Activated B cell treated with CpG ODN at 0.5 μM for 24 hours (primary cell): ENCODE data around the gene HEATR1. TPM values are rescaled to one million over a fixed set of nuclear protein-coding genes. Genes with fewer than 3 reads are reported as not detected.

Experiments
- ATAC-seq: fragments of 200-7000 bp; cut with Tn5 transposase; one replicate; pipeline ENCODE4 v1.10.0; 2021; ENCODE audit warnings: low read depth, mild to moderate bottlenecking, moderate library complexity
- CTCF ChIA-PET: fragments of 350-600 bp; sonication (Branson Sonifier 250); formaldehyde crosslinking; loops from one replicate; lab custom pipeline; 2021; ENCODE audit warnings: antibody characterized with exemption; lab: Charles Lee
- POLR2A ChIA-PET: fragments of 350-600 bp; sonication (Branson Sonifier 250); formaldehyde crosslinking; loops from one replicate; lab custom pipeline; 2021; ENCODE audit warnings: antibody characterized with exemption; lab: Charles Lee
- DNase-seq: peaks from one replicate; pipeline ENCODE4 v3.0.0; 2022
- H3K27ac Mint-ChIP-seq: one replicate; pipeline ENCODE4 v1.8.0; 2020; ENCODE audit warnings: mixed read lengths
- H3K27me3 Mint-ChIP-seq: one replicate; pipeline ENCODE4 v1.8.0; 2021; ENCODE audit warnings: mixed read lengths
- H3K36me3 Mint-ChIP-seq: one replicate; pipeline ENCODE4 v1.8.0; 2021; ENCODE audit warnings: low read depth, mixed read lengths
- H3K4me1 Mint-ChIP-seq: one replicate; pipeline ENCODE4 v1.8.0; 2021; ENCODE audit warnings: mixed read lengths
- H3K4me3 Mint-ChIP-seq: one replicate; pipeline ENCODE4 v1.8.0; 2020; ENCODE audit warnings: mild to moderate bottlenecking, mixed read lengths
- H3K9me3 Mint-ChIP-seq: one replicate; pipeline ENCODE4 v1.8.0; 2020; ENCODE audit warnings: mixed read lengths
- CTCF ChIP-seq: fragments of 200-600 bp; IDR thresholded peaks from one replicate; pipeline ENCODE4 v1.8.0; 2022; ENCODE audit warnings: antibody characterized with exemption, mild to moderate bottlenecking
- intact Hi-C: fragments of 100-400 bp; cut with micrococcal nuclease; formaldehyde crosslinking; loops from one replicate; pipeline ENCODE4 v1.15.1; 2024
- total RNA-seq: library from RNA; stranded (reverse); gene quantifications from 2 replicates; pipeline ENCODE4 v1.2.3, GENCODE V29; 2022

The HEATR1 gene
- total RNA-seq, 1 donor from 2014 or later, result 78.5 TPM

- POLR2A ChIA-PET, result no interaction called here
- Mint-ChIP-seq H3K27me3 (no peaks in the 10 kb centered on the region), H3K9me3 (no peaks in the 10 kb centered on the region), H3K27ac (no peak overlapping the region), H3K4me1 (no peaks in the 10 kb centered on the region), H3K4me3 (no peak overlapping the region), H3K36me3 (peaks cover 93% of the 10 kb centered on the region)
- no peak for TF ChIP-seq CTCF
- CTCF ChIA-PET, result no interaction called here
- DNase-seq (no peak), ATAC-seq (no peak)
- intact Hi-C loops, result loop anchor here (5.0 kb wide), 2 partner anchors 34 to 446 kb away; no protein-coding TSS in a partner anchor
Observed at GRCh38 chr1:236553370-236553769, 50.9 kb downstream of the HEATR1 start.

DNA sequence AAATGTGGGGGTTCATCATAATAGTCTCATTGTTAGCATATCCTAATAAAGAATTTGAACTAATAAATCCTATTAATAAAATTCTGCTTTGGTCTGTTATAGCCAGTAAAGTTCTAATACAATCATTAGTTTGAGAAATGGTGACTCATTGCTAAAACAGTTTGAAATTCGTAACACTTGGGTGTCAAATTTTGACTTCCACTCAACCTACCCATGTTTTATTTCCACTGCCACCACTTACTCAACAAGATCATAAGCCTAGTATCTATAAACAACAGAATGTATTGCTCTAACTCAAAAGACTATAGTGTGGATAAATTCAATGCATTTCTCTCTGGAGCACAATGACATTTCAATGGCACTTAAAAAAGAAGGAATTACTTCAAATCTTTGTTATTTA, 51.4 kb downstream of the HEATR1 start:
- peaks cover 93% of the 10 kb centered on the region for H3K36me3 Mint-ChIP-seq
- intact Hi-C loops, result loop anchor here (5.0 kb wide), 2 partner anchors 34 to 446 kb away; no protein-coding TSS in a partner anchor
- no peaks in the 10 kb centered on the region for H3K4me1 Mint-ChIP-seq
- no peak overlapping the region for H3K27ac Mint-ChIP-seq
- no peaks in the 10 kb centered on the region for H3K9me3 Mint-ChIP-seq
- ATAC-seq (no peak), DNase-seq (no peak)
- POLR2A ChIA-PET, result no interaction called here
- CTCF ChIA-PET, result no interaction called here
- H3K4me3 Mint-ChIP-seq, result no peak overlapping the region
- no peaks in the 10 kb centered on the region for H3K27me3 Mint-ChIP-seq
- no peak for TF ChIP-seq CTCF

GRCh38 chr1:236552096-236552495, 52.2 kb downstream of the HEATR1 start:
- POLR2A ChIA-PET, result interaction anchor here (0.6 kb wide), 1 partner anchor 14 kb away, joined by 5 read pairs; no protein-coding TSS in a partner anchor
- no peak for TF ChIP-seq CTCF
- CTCF ChIA-PET, result interaction anchor here (1.0 kb wide), 2 partner anchors 53 to 453 kb away, joined by 3 read pairs; partner anchors contain the start of gene HEATR1
- H3K27ac Mint-ChIP-seq, result no peak overlapping the region
- DNase-seq, result no peak
- no peaks in the 10 kb centered on the region for H3K9me3 Mint-ChIP-seq
- H3K4me3 Mint-ChIP-seq, result no peak overlapping the region
- intact Hi-C loops, result loop anchor here (5.0 kb wide), 2 partner anchors 35 to 445 kb away; no protein-coding TSS in a partner anchor
- no peaks in the 10 kb centered on the region for H3K27me3 Mint-ChIP-seq
- peaks cover 94% of the 10 kb centered on the region for H3K36me3 Mint-ChIP-seq
- no peaks in the 10 kb centered on the region for H3K4me1 Mint-ChIP-seq
- no peak for ATAC-seq

DNA sequence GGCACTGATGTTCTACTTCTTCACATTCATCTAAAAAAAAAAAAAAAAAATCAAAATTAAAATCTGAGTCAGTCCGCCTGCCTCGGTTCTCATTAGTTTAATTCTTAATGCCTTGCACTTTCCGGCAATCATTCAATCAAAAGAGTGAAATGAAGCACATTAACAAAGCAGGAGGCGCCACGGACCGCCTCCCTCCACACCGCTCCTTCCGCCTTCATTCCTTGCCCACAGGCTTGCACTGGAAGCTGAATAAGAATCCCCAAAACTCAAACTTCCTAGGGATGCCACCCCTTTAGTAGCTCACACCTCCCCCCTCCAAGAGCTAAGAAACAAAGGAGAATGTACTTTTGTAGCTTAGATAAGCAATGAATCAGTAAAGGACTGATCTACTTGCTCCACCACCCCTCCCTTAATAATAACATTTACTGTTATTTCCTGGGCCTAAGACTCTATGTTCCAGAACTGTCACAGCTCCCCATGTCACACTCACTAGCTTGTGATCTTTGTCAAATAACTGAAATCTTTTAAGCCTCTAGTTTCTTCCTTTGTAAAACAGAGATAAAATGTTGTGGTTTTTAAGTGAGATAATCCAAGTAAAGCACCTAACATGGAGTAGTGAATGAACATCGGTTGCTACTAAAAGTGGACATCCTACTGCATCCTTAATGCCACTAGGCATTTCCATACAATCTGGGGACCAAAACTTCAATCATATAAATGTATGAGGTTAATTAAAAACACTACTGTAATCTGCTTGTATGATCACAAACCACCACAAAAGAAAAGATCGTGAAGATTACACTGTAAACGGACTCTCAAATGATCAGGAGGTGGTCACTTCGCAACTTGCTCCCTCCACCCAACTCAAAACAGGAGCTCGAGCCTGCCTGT, 53.1 kb downstream of the HEATR1 start:
- ATAC-seq (no peak), DNase-seq (no peak)
- TF ChIP-seq CTCF, result no peak
- Mint-ChIP-seq H3K36me3 (peaks cover 94% of the 10 kb centered on the region), H3K27ac (no peak overlapping the region), H3K4me3 (no peak overlapping the region), H3K9me3 (no peaks in the 10 kb centered on the region), H3K4me1 (peaks cover 5% of the 10 kb centered on the region), H3K27me3 (no peaks in the 10 kb centered on the region)
- CTCF ChIA-PET, result interaction anchor here (1.0 kb wide), 2 partner anchors 54 to 452 kb away, joined by 3 read pairs; partner anchors contain the start of gene HEATR1
- POLR2A ChIA-PET, result interaction anchor here (0.6 kb wide), 1 partner anchor 13 kb away, joined by 5 read pairs; no protein-coding TSS in a partner anchor
- intact Hi-C loops, result loop anchor here (5.0 kb wide), 2 partner anchors 36 to 444 kb away; no protein-coding TSS in a partner anchor

DNA sequence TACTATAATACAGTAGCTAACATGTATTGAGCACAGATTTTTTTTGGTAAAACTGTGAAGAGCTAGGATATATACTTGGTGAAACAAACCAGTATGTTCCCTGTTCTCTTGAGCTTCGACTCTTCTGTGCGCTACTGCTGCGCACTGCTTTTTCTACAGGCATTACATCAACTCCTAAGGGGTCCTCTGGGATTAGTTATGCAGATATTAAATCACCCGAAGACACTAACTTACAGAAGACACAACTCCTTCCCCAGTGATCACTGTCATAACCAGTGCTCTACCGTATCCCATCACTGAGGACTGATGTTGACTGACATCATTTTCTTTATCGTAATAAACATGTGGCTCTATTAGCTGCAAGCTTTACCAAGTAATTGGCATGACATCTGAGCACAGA, 55.9 kb downstream of the HEATR1 start:
- CTCF ChIA-PET, result no interaction called here
- Mint-ChIP-seq H3K27me3 (no peaks in the 10 kb centered on the region), H3K4me3 (no peak overlapping the region), H3K4me1 (peaks cover 16% of the 10 kb centered on the region), H3K9me3 (no peaks in the 10 kb centered on the region), H3K36me3 (peaks cover 95% of the 10 kb centered on the region), H3K27ac (no peak overlapping the region)
- TF ChIP-seq CTCF, result no peak
- intact Hi-C loops, result no loop called here
- POLR2A ChIA-PET, result no interaction called here
- ATAC-seq (no peak), DNase-seq (no peak)
